Kidney (tissue), 14 donors: ENCODE measurements around the gene OCEL1. TPM values are rescaled to one million over a fixed set of nuclear protein-coding genes. Genes with fewer than 3 reads are reported as not detected.
A peak's percentile ranks its signal among the peaks of the same experiment; 100 is the strongest.

ENCODE experiments used
- DNase-seq, 5 donors: peaks; one replicate each; pipeline ENCODE4 v3.0.0-alpha.2; 2013 to 2020
- FAIRE-seq: peaks from 2 replicates; lab custom pipeline; 2012; peaks lifted over from hg19 to GRCh38; lab: Jason Lieb, UNC
- H3K27ac ChIP-seq, 2 donors: one replicate each; pipeline ENCODE4 v1.7.0; 2013; ENCODE audit warnings: low read depth in 2 of 2, low read length in 2 of 2, inconsistent platforms in 1 of 2
- H3K27me3 ChIP-seq: one replicate; pipeline ENCODE4 v1.7.1; 2013; ENCODE audit warnings: low read length, inconsistent platforms; ENCODE audit not compliant: control insufficient read depth, insufficient read depth
- H3K36me3 ChIP-seq, 3 donors: one replicate each; pipeline versions ENCODE4 v1.7.0 to v1.7.1; 2013; ENCODE audit warnings: low read length in 3 of 3, control low read depth in 1 of 3, inconsistent platforms in 1 of 3; ENCODE audit not compliant: insufficient read depth in 3 of 3, control insufficient read depth in 2 of 3
- H3K4me1 ChIP-seq, 3 donors: one replicate each; pipeline versions ENCODE4 v1.7.0 to v1.7.1; 2013; ENCODE audit warnings: low read length in 3 of 3, inconsistent platforms in 1 of 3, low read depth in 1 of 3; ENCODE audit not compliant: control insufficient read depth in 2 of 3, insufficient read depth in 2 of 3
- H3K4me3 ChIP-seq, 3 donors: one replicate each; pipeline versions ENCODE4 v1.7.0 to v1.8.1; 2013; ENCODE audit warnings: low read length in 3 of 3, control low read depth in 1 of 3, inconsistent platforms in 1 of 3
- H3K9ac ChIP-seq, 3 donors: one replicate each; pipeline versions ENCODE4 v1.7.0 to v1.7.1; 2013; ENCODE audit warnings: low read length in 3 of 3, control low read depth in 1 of 3, inconsistent platforms in 1 of 3
- H3K9me3 ChIP-seq, 3 donors: one replicate each; pipeline versions ENCODE4 v1.7.0 to v1.7.1; 2013; ENCODE audit warnings: low read length in 3 of 3, control low read depth in 1 of 3, inconsistent platforms in 1 of 3; ENCODE audit not compliant: control insufficient read depth in 2 of 3, insufficient read depth in 1 of 3
- intact Hi-C: fragments of 100-400 bp; cut with DNase I; formaldehyde crosslinking; loops from one replicate; pipeline ENCODE4 v1.11.1; 2022
- polyA plus RNA-seq: library from polyadenylated mRNA; stranded (reverse); fragments of 350-450 nt; fragmentation: Illumina TruSeq; extraction: RNeasy Lipid Tissue Mini Kit (QIAGEN cat#74804); gene quantifications from one replicate; pipeline ENCODE4 v1.2.3, GENCODE V29; 2014; ENCODE audit warnings: low read depth, low replicate concordance; ENCODE audit not compliant: insufficient read depth
- total RNA-seq: library from RNA; stranded (reverse); fragmentation: NEBNext Ultra II Directional; extraction: Animal tissue kit (Norgen Biotek cat#: 25700); gene quantifications from one replicate; pipeline ENCODE4 v1.2.1, GENCODE V29; 2021
- TF ChIP-seq, protein P1 (sequence below): IDR thresholded peaks from 3 replicates; pipeline ENCODE4 v1.5.1; 2012; ENCODE audit warnings: mild to moderate bottlenecking, moderate library complexity, borderline replicate concordance; ENCODE audit not compliant: insufficient read depth; ENCODE audit errors: extremely low read depth
- donor health status: control.
- donor health status: control.
- donor health status: control.
- donor health status: control.
- donor health status: control.
- donor health status: DM: yes; HTN: yes; CAD: no.
- donor health status: Normal renal cell carcinoma (clear cell type).

Gene OCEL1
- total and polyA plus RNA-seq, 2 donors from 2014 or later: 35.3 to 80.1 TPM

DNA sequence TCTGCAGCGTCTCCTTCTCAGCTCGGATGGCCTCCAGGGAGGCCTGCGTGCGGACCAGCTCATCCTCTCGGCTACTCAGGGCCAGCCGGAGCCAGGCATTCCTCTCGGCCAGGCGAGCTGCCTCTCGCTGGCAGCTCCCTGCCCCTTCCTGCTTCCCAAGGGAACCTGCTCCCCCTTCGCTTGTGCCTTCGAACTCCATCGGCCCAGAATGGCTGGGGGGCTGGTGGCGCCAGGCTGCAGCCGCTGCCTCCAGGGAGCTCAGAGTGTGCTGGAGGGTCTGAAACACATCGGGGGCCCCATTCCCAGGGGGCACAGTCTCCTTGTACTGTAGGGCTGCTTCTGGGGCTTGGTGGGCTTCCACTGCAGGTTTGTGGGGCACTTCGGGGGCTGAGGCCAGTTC, 36.5 kb downstream of the OCEL1 start:
- no peak overlapping the region for H3K4me3 ChIP-seq
- H3K36me3 ChIP-seq: no peaks in the 10 kb centered on the region
- no peak overlapping the region for H3K27ac ChIP-seq
- no peak for DNase-seq
- H3K9me3 ChIP-seq: peaks cover 0 to 9% (median 0%) of the 10 kb centered on the region in 3 donors
- FAIRE-seq: no peak
- H3K9ac ChIP-seq: no peak overlapping the region
- H3K4me1 ChIP-seq: peaks cover 0 to 2% (median 0%) of the 10 kb centered on the region in 3 donors
- TF ChIP-seq, protein P1, sequence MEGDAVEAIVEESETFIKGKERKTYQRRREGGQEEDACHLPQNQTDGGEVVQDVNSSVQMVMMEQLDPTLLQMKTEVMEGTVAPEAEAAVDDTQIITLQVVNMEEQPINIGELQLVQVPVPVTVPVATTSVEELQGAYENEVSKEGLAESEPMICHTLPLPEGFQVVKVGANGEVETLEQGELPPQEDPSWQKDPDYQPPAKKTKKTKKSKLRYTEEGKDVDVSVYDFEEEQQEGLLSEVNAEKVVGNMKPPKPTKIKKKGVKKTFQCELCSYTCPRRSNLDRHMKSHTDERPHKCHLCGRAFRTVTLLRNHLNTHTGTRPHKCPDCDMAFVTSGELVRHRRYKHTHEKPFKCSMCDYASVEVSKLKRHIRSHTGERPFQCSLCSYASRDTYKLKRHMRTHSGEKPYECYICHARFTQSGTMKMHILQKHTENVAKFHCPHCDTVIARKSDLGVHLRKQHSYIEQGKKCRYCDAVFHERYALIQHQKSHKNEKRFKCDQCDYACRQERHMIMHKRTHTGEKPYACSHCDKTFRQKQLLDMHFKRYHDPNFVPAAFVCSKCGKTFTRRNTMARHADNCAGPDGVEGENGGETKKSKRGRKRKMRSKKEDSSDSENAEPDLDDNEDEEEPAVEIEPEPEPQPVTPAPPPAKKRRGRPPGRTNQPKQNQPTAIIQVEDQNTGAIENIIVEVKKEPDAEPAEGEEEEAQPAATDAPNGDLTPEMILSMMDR: no peak
- no peaks in the 10 kb centered on the region for H3K27me3 ChIP-seq
- intact Hi-C loops: no loop called here

DNA sequence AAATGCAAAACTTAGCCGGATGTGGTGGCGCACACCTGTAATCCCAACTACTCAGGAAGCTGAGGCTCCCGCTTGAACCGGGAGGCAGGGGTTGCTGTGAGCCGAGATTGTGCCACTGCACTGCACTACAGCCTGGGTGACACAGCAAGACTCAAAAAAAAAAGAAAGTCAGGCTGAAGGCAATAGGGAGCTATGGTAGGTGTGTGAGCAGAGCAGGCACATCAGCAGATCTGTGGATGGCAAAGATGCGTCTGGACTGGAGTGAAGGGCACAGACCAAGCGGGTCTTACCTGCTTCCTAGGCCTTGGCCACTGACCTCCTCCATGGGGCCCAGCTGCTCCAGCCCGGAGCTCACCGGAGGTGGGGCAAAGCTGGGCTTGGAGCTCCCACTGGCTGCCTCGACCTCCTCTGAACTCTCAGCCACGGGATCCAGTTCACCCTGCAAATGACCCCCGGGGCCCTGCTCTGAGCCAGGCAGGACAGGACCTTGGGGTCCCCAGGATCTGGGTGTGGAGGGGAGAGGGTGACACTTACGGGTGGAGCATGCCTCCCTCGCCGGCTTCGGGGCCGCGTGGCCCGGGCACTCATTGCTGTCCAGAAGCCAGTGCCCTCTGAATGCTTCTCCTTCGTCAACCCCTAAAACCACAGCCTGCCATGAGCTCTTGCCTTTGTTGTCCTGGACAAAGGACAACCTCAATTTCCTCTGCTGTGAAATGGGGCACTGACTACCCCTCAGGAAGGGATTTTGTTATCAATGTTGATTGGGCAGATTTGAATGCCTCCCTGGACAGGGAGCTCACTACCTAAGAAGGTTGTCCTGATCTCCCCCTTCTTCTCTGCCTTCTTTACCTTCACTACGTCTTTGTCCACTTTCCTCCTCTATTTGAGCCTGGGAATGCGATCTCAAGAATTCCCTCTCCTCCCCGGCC, 38.0 kb downstream of the OCEL1 start:
- H3K27me3 ChIP-seq: no peaks in the 10 kb centered on the region
- peaks cover 0 to 9% (median 0%) of the 10 kb centered on the region in 3 donors for H3K9me3 ChIP-seq
- peak overlapping the region in 2 of 3 donors; percentile 11 to 67 for H3K9ac ChIP-seq
- peak overlapping the region in 2 of 3 donors; percentile 36 to 66 for H3K4me3 ChIP-seq
- H3K4me1 ChIP-seq: peaks cover 0 to 5% (median 4%) of the 10 kb centered on the region in 3 donors
- no peak for FAIRE-seq
- intact Hi-C loops: no loop called here
- TF ChIP-seq, protein P1: no peak
- H3K27ac ChIP-seq: peak overlapping the region; percentile 39 to 69
- no peaks in the 10 kb centered on the region for H3K36me3 ChIP-seq
- no peak for DNase-seq

DNA sequence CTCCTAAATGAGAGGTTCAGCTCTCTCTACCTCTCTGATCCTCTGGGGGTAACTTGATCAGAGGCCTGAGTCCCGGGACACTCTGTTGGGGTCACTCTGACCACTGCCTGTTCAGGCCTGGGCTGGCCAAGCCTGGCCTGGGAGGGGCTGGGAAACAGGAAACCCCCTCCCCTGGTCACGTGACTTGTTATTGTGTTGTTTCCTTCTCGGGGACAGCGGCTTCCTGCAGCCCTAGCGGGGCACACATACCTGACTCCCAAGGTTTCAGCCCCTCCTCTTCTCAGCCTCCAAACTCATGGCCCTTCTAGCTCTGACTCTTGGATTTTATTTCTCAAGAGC, 38.6 kb downstream of the OCEL1 start, which contains the start of gene USHBP1:
USHBP1 (minus strand) TSS at position 105 of the 339 bp plus-strand sequence. CDS start 446 bp downstream, outside the sequence.
- peak in 1 of 5 donors; percentile 64 for DNase-seq
- no peak for FAIRE-seq
- H3K27ac ChIP-seq: peak within 1 kb of the TSS; percentile 39 to 69
- H3K4me3 ChIP-seq: peak within 1 kb of the TSS in 2 of 3 donors; percentile 36 to 66
- TF ChIP-seq, protein P1: no peak
- no peaks in the 10 kb centered on the region for H3K36me3 ChIP-seq
- intact Hi-C loops: no loop called here
- H3K9me3 ChIP-seq: peaks cover 0 to 4% (median 0%) of the 10 kb centered on the region in 3 donors
- peak within 1 kb of the TSS in 2 of 3 donors; percentile 11 to 67 for H3K9ac ChIP-seq
- peaks cover 0 to 5% (median 4%) of the 10 kb centered on the region in 3 donors for H3K4me1 ChIP-seq
- no peaks in the 10 kb centered on the region for H3K27me3 ChIP-seq
